GM21786 (cell line): ENCODE measurements around the gene IRF2BP2.
A peak's percentile ranks its signal among the peaks of the same experiment; 100 is the strongest.

Experiments
- ATAC-seq: cut with Tn5 transposase; IDR thresholded peaks from one replicate; pipeline ENCODE4 v1.9.1; 2021; ENCODE audit not compliant: unreplicated experiment

The IRF2BP2 gene

GRCh38 chr1:234614081-234614489, 4.1 kb upstream of the IRF2BP2 start:
- ATAC-seq = no peak

- ATAC-seq = no peak
These were observed 3.3 kb upstream of the IRF2BP2 start for GRCh38 chr1:234613128-234613875.

GRCh38 chr1:234612352-234613127, 2.6 kb upstream of the IRF2BP2 start:
- peak; percentile 37 for ATAC-seq

GRCh38 chr1:234611847-234612351, 1.9 kb upstream of the IRF2BP2 start:
- no peak for ATAC-seq

- ATAC-seq = peak; percentile 20
These were observed 1.4 kb upstream of the IRF2BP2 start for GRCh38 chr1:234611225-234611846.

GRCh38 chr1:234610666-234611224, 767 bp upstream of the IRF2BP2 start:
- ATAC-seq = peak; percentile 32

- ATAC-seq = no peak
These were observed 311 bp downstream of the IRF2BP2 start for GRCh38 chr1:234609691-234610042.

GRCh38 chr1:234608911-234609690, 877 bp downstream of the IRF2BP2 start:
- ATAC-seq = no peak

GRCh38 chr1:234608025-234608910, 1.7 kb downstream of the IRF2BP2 start:
- peak; percentile 24 for ATAC-seq

GRCh38 chr1:234607109-234608024, 2.6 kb downstream of the IRF2BP2 start:
- ATAC-seq = no peak

- ATAC-seq = no peak
These were observed 3.2 kb downstream of the IRF2BP2 start for GRCh38 chr1:234606784-234607108.

GRCh38 chr1:234605983-234606783, 3.8 kb downstream of the IRF2BP2 start:
- no peak for ATAC-seq

GRCh38 chr1:234605399-234605982, 4.5 kb downstream of the IRF2BP2 start:
- ATAC-seq = no peak

- ATAC-seq = no peak
These were observed 5.2 kb downstream of the IRF2BP2 start for GRCh38 chr1:234604495-234605398.

GRCh38 chr1:234603221-234604204, 6.5 kb downstream of the IRF2BP2 start:
- no peak for ATAC-seq
